Spinal cord (tissue), 10 donors: ENCODE data around the gene HSD17B13. TPM values are rescaled to one million over a fixed set of nuclear protein-coding genes. Genes with fewer than 3 reads are reported as not detected.
"Not testable (repeated sequence)": the region's sequence is repeated elsewhere in the genome, so short reads cannot be mapped to it uniquely, and the experiment has no call there.

Experiments
- DNase-seq, 6 donors: peaks; one replicate each; pipeline versions ENCODE4 v3.0.0 to v3.0.0-alpha.2; 2013 to 2015; ENCODE audit warnings: low spot score in 6 of 6, low read depth in 4 of 6
- H3K27ac ChIP-seq: one replicate; pipeline ENCODE4 v1.5.1; 2013; ENCODE audit warnings: low read depth, low read length, control low read depth
- H3K27me3 ChIP-seq: one replicate; pipeline ENCODE4 v1.6.1; 2013; ENCODE audit warnings: low read length; ENCODE audit not compliant: control insufficient read depth, insufficient read depth
- H3K36me3 ChIP-seq: one replicate; pipeline ENCODE4 v1.6.1; 2013; ENCODE audit warnings: low read length; ENCODE audit not compliant: control insufficient read depth, insufficient read depth
- H3K4me1 ChIP-seq: one replicate; pipeline ENCODE4 v1.6.1; 2013; ENCODE audit warnings: low read length; ENCODE audit not compliant: control insufficient read depth, insufficient read depth
- H3K4me3 ChIP-seq: one replicate; pipeline ENCODE4 v1.5.1; 2013; ENCODE audit warnings: low read depth, low read length, control low read depth
- H3K9me3 ChIP-seq: one replicate; pipeline ENCODE4 v1.6.1; 2013; ENCODE audit warnings: low read length; ENCODE audit not compliant: control insufficient read depth, insufficient read depth
- WGBS: methylation state at CpG from one replicate; pipeline ENCODE4 v1.1.5; 2013; ENCODE audit warnings: missing lambda C conversion rate; ENCODE audit not compliant: insufficient coverage; 5-methylcytosine and 5-hydroxymethylcytosine counted together
- polyA plus RNA-seq, 2 donors: library from polyadenylated mRNA; unstranded; fragments of 120-200 nt; gene quantifications; one replicate each; pipeline ENCODE4 v1.2.1, GENCODE V29; 2013; ENCODE audit not compliant: insufficient read length in 2 of 2
- total RNA-seq, 2 donors: library from RNA; depleted of rRNA in 1 of 2; stranded (reverse); fragments of 120-200 nt in 1 of 2; fragments of >200 nt in 1 of 2; gene quantifications; one replicate each; pipeline versions ENCODE4 v1.2.3 to v1.2.4, GENCODE V29; 2013 to 2014
- donor health status: healthy.

The HSD17B13 gene
- total and polyA plus RNA-seq, 4 donors, result 0.33 to 1.5 (median 1.2) TPM

GRCh38 chr4:87304745-87305432 is 17.8 kb downstream of the HSD17B13 start:
- Histone ChIP-seq H3K4me3 (no peak overlapping the region), H3K36me3 (no peaks in the 10 kb centered on the region), H3K27me3 (no peaks in the 10 kb centered on the region), H3K4me1 (no peaks in the 10 kb centered on the region), H3K9me3 (no peaks in the 10 kb centered on the region), H3K27ac (no peak overlapping the region)
- 80% methylated on average over 1 of the region's 10 CpGs for WGBS
- DNase-seq, result no peak

- H3K36me3 ChIP-seq, result no peaks in the 10 kb centered on the region
- no peaks in the 10 kb centered on the region for H3K27me3 ChIP-seq
- H3K4me3 ChIP-seq, result no peak overlapping the region
- H3K27ac ChIP-seq, result no peak overlapping the region
- H3K9me3 ChIP-seq, result no peaks in the 10 kb centered on the region
- peak in 1 of 6 donors; percentile 11 for DNase-seq
- no peaks in the 10 kb centered on the region for H3K4me1 ChIP-seq
- no CpG with 5 or more reads among the region's 4 CpGs for WGBS
Measured at GRCh38 chr4:87299898-87300297, 22.8 kb downstream of the HSD17B13 start.

- H3K9me3 ChIP-seq, result no peaks in the 10 kb centered on the region
- no peak for DNase-seq
- WGBS, result 85% methylated on average over 2 of the region's 2 CpGs
Measured at GRCh38 chr4:87298362-87298761, 24.3 kb downstream of the HSD17B13 start.

GRCh38 chr4:87294911-87295310 is 27.8 kb downstream of the HSD17B13 start:
- H3K27me3 ChIP-seq, H3K4me1 ChIP-seq, H3K27ac ChIP-seq, H3K4me3 ChIP-seq, H3K9me3 ChIP-seq, H3K36me3 ChIP-seq, DNase-seq: not testable (repeated sequence)
- 70% methylated on average over 3 of the region's 11 CpGs for WGBS

More at GRCh38 chr4:87298362-87298761, 24.3 kb downstream of the HSD17B13 start:
- H3K27me3 ChIP-seq, result no peaks in the 10 kb centered on the region
- H3K36me3 ChIP-seq, result no peaks in the 10 kb centered on the region
- H3K4me3 ChIP-seq, result no peak overlapping the region
- no peaks in the 10 kb centered on the region for H3K4me1 ChIP-seq
- H3K27ac ChIP-seq, result no peak overlapping the region

GRCh38 chr4:87293889-87294288 is 28.8 kb downstream of the HSD17B13 start:
- not testable (repeated sequence) for H3K9me3 ChIP-seq, H3K36me3 ChIP-seq, H3K4me3 ChIP-seq, H3K27me3 ChIP-seq, H3K4me1 ChIP-seq, DNase-seq, H3K27ac ChIP-seq
- no CpG with 5 or more reads among the region's 7 CpGs for WGBS

- H3K4me3 ChIP-seq, result no peak overlapping the region
- H3K36me3 ChIP-seq, result no peaks in the 10 kb centered on the region
- no peak for DNase-seq
- H3K27ac ChIP-seq, result no peak overlapping the region
- WGBS, result no CpG with 5 or more reads among the region's 1 CpG
- no peaks in the 10 kb centered on the region for H3K4me1 ChIP-seq
- no peaks in the 10 kb centered on the region for H3K27me3 ChIP-seq
- H3K9me3 ChIP-seq, result peaks cover 5% of the 10 kb centered on the region
Measured at GRCh38 chr4:87286970-87287369, 35.7 kb downstream of the HSD17B13 start.

GRCh38 chr4:87284268-87284667 is 38.4 kb downstream of the HSD17B13 start:
- not testable (repeated sequence) for H3K27ac ChIP-seq, DNase-seq

GRCh38 chr4:87283151-87283550 is 39.5 kb downstream of the HSD17B13 start:
- H3K9me3 ChIP-seq, result peaks cover 5% of the 10 kb centered on the region
- 80% methylated on average over 2 of the region's 3 CpGs for WGBS
- no peak for DNase-seq
- no peaks in the 10 kb centered on the region for H3K4me1 ChIP-seq
- H3K36me3 ChIP-seq, result no peaks in the 10 kb centered on the region
- no peak overlapping the region for H3K27ac ChIP-seq
- H3K27me3 ChIP-seq, result no peaks in the 10 kb centered on the region
- H3K4me3 ChIP-seq, result no peak overlapping the region

More at GRCh38 chr4:87284268-87284667, 38.4 kb downstream of the HSD17B13 start:
- H3K36me3 ChIP-seq, H3K4me3 ChIP-seq, H3K27me3 ChIP-seq, H3K9me3 ChIP-seq, H3K4me1 ChIP-seq: not testable (repeated sequence)

GRCh38 chr4:87281603-87282002 is 41.1 kb downstream of the HSD17B13 start:
- 92% methylated on average over 1 of the region's 1 CpG for WGBS
- H3K27ac ChIP-seq, result no peak overlapping the region
- peaks cover 1% of the 10 kb centered on the region for H3K9me3 ChIP-seq
- no peaks in the 10 kb centered on the region for H3K27me3 ChIP-seq
- no peak for DNase-seq
- no peak overlapping the region for H3K4me3 ChIP-seq
- no peaks in the 10 kb centered on the region for H3K36me3 ChIP-seq
- H3K4me1 ChIP-seq, result no peaks in the 10 kb centered on the region

GRCh38 chr4:87278335-87278794 is 44.3 kb downstream of the HSD17B13 start:
- H3K27me3 ChIP-seq, result no peaks in the 10 kb centered on the region
- 94% methylated on average over 2 of the region's 3 CpGs for WGBS
- no peaks in the 10 kb centered on the region for H3K4me1 ChIP-seq
- H3K9me3 ChIP-seq, result no peaks in the 10 kb centered on the region
- H3K4me3 ChIP-seq, result no peak overlapping the region
- H3K27ac ChIP-seq, result no peak overlapping the region
- H3K36me3 ChIP-seq, result no peaks in the 10 kb centered on the region
- no peak for DNase-seq
